ENCODE data around the gene NDFIP1. TPM values are rescaled to one million over a fixed set of nuclear protein-coding genes. Genes with fewer than 3 reads are reported as not detected.

NDFIP1 gene
- total and polyA plus RNA-seq, 2 of the 4 experiments (the other 2 are of a cell fraction): 7.7 to 15.4 TPM

GRCh38 chr5:142069606-142070399 lies 38.8 kb upstream of the NDFIP1 start:
- Histone ChIP-seq H4K20me1 (ENCODE audit: insufficient read depth, low read length) (no peaks in the 10 kb centered on the region), H3K56ac (ENCODE audit: extremely low read depth, insufficient read depth, low read length) (no peak overlapping the region), H3K4me2 (ENCODE audit: low read depth, low read length) (no peak overlapping the region), H2AFZ (replicated peaks; ENCODE audit: low read length, poor library complexity) (peak overlapping the region; percentile 33), H4K8ac (ENCODE audit: low read depth in 2 of 2, low read length in 2 of 2) (no peak overlapping the region), H2BK120ac (ENCODE audit: low read depth, low read length) (no peak overlapping the region), H2BK15ac (ENCODE audit: low read depth, low read length) (no peak overlapping the region), H3K4ac (ENCODE audit: low read depth, low read length) (no peak overlapping the region), H4K91ac (ENCODE audit: insufficient read depth, low read depth, low read length) (no peak overlapping the region), H3K27ac (ENCODE audit: insufficient read depth, low read length) (no peak overlapping the region), H3K27me3 (ENCODE audit: control insufficient read depth, insufficient read depth, low read length) (peaks cover 23% of the 10 kb centered on the region), H2AK5ac (ENCODE audit: low read depth, low read length) (no peak overlapping the region), H3K79me1 (ENCODE audit: low read depth in 1 of 2, low read length in 2 of 2) (no peaks in the 10 kb centered on the region), H3K4me1 (ENCODE audit: control insufficient read depth, insufficient read depth, low read length) (no peaks in the 10 kb centered on the region), H3K9ac (ENCODE audit: low read depth, low read length) (no peak overlapping the region), H2BK20ac (ENCODE audit: low read depth, low read length) (no peak overlapping the region), H4K5ac (ENCODE audit: low read depth, low read length) (no peak overlapping the region), H3K4me3 (ENCODE audit: insufficient read depth, low read depth, low read length) (no peak overlapping the region), H3K9me1 (ENCODE audit: insufficient read depth, low read length) (no peaks in the 10 kb centered on the region), H3K18ac (ENCODE audit: low read depth, low read length) (no peak overlapping the region), H2BK5ac (ENCODE audit: low read depth, low read length, poor library complexity, severe bottlenecking) (no peak overlapping the region), H3K23ac (ENCODE audit: low read depth, low read length) (no peak overlapping the region), H3K36me3 (ENCODE audit: control insufficient read depth, insufficient read depth, low read length) (no peaks in the 10 kb centered on the region), H3K9me3 (ENCODE audit: control insufficient read depth, insufficient read depth, low read length) (no peaks in the 10 kb centered on the region), H3K14ac (replicated peaks; ENCODE audit: low read depth, low read length) (no peak overlapping the region), H2AK9ac (replicated peaks; ENCODE audit: low read depth, low read length, poor library complexity) (no peak overlapping the region)
- WGBS, 2 experiments (ENCODE audit: extremely low coverage in 2 of 2, insufficient read length in 1 of 2): no CpG with 5 or more reads among the region's 6 CpGs
- ATAC-seq (ENCODE audit: low read depth) (no peak), DNase-seq (no peak)
- POLR2A ChIA-PET (ENCODE audit: unreplicated experiment): interaction anchor here (0.6 kb wide), 1 partner anchor 23 kb away, joined by 14 read pairs; no protein-coding TSS in a partner anchor
- CTCF ChIA-PET: interaction anchor here (0.9 kb wide), 1 partner anchor 54 kb away, joined by 3 read pairs; no protein-coding TSS in a partner anchor
- dilution Hi-C loops (cut with HindIII; ENCODE audit: low sequenced_read_pairs, unreplicated experiment) (no loop called here), in situ Hi-C loops (cut with MboI; ENCODE audit: low sequenced_read_pairs) (no loop called here), intact Hi-C loops (cut with micrococcal nuclease) (no loop called here)
- TF ChIP-seq CTCF (conservative IDR thresholded peaks at IDR 0.05; ENCODE audit: low read depth, low read length) (no peak), USF2 (IDR thresholded peaks at IDR 0.05; ENCODE audit: low read depth, low read length) (no peak)
- BruUV-seq (replicated peaks): no TSS peak
